ENCODE data around the gene PTTG1IP2.

- TF ChIP-seq CTCF (IDR thresholded peaks at IDR 0.05; ENCODE audit: low read depth, low read length, missing input control), result no peak
- no peak for TF ChIP-seq TAF1 (conservative IDR thresholded peaks at IDR 0.05)
- TF ChIP-seq REST (IDR thresholded peaks at IDR 0.05), result no peak
- TF ChIP-seq MAX (IDR thresholded peaks at IDR 0.05), result no peak
- no peak for TF ChIP-seq GABPA (IDR thresholded peaks at IDR 0.05 in 1 of 2, conservative IDR thresholded peaks at IDR 0.05 in 1 of 2)
- TF ChIP-seq SP1 (IDR thresholded peaks at IDR 0.05), result no peak
- no peak for TF ChIP-seq FOXA1 (IDR thresholded peaks at IDR 0.05)
- no peak for TF ChIP-seq EGR1 (IDR thresholded peaks at IDR 0.05; ENCODE audit: low read depth in 2 of 2)
Observed at GRCh38 chr7:90530263-90530662, 60.8 kb downstream of the PTTG1IP2 start.
